ENCODE measurements around the gene OPA3. TPM values are rescaled to one million over a fixed set of nuclear protein-coding genes. Genes with fewer than 3 reads are reported as not detected.

Gene OPA3
- total and polyA plus RNA-seq, 2 donors, result 3.4 to 10.2 TPM

DNA sequence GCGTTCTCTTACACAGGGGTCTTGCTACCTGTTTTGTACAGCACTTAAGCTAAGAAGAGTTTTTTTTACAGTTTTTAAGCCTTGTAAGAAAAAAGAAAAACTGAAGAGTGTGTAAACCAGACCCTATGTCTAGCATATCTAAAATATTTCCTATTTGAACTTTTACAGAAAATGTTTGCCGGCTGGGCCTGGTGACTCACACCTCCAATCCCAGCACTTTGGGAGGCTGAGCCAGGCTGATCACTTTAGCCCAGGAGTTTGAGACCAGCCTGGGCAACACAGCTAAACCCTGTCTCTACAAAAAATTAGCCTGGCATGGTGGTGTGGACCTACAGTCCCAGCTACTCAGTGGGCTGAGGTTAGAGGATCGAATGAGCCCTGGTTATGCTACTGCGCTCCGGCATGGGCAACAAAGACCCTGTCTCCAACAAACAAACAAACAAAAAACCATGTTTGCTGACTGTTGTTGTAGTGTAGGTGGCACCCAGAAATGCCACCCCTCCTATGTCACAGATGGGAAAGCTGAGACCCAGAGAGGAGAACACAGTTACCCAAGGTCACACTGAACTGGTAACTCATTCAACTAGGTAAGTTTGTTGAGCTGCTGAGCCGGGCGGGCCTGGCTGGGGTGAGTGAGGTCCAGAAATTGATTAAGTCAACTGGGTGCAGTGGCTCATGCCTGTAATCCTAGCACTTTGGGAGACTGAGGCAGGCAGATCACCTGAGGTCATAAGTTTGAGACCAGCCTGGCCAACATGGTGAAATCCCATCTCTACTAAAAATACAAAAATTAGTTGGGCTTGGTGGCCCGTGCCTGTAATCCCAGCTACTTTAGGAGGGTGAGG lies 79.2 kb downstream of the OPA3 start:
- DNase-seq (ENCODE audit: extremely low spot score), result no peak
- H3K27ac ChIP-seq (ENCODE audit: low read depth), result no peak overlapping the region
- 82% methylated on average over 8 of the region's 8 CpGs for WGBS
- no peak overlapping the region for H3K4me3 ChIP-seq (ENCODE audit: low read depth, low read length)
- no peaks in the 10 kb centered on the region for H3K36me3 ChIP-seq (ENCODE audit: insufficient read depth)
- H3K4me1 ChIP-seq (ENCODE audit: insufficient read depth), result no peaks in the 10 kb centered on the region

DNA sequence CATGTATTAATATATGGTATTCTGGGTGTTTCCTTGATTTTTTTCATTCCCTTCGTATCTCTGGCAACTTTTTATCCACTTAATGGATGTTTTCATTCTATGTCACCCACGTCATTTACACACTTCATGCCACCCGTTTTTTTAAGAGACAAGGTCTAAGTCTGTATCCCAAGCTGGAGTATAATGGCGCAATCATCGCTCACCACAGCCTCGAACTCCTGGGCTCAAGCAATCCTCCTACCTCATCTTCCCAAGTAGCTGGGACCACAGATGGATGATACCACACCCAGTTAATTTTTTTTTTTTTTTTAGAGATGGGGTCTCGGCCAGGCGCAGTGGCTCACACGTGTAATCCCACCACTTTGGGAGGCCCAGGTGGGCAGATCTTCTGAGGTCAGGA lies 80.7 kb downstream of the OPA3 start:
- DNase-seq (ENCODE audit: extremely low spot score), result no peak
- Histone ChIP-seq H3K4me3 (ENCODE audit: low read depth, low read length) (no peak overlapping the region), H3K27ac (ENCODE audit: low read depth) (no peak overlapping the region), H3K36me3 (ENCODE audit: insufficient read depth) (no peaks in the 10 kb centered on the region), H3K4me1 (ENCODE audit: insufficient read depth) (peaks cover under 1% of the 10 kb centered on the region)
- 87% methylated on average over 9 of the region's 9 CpGs for WGBS

DNA sequence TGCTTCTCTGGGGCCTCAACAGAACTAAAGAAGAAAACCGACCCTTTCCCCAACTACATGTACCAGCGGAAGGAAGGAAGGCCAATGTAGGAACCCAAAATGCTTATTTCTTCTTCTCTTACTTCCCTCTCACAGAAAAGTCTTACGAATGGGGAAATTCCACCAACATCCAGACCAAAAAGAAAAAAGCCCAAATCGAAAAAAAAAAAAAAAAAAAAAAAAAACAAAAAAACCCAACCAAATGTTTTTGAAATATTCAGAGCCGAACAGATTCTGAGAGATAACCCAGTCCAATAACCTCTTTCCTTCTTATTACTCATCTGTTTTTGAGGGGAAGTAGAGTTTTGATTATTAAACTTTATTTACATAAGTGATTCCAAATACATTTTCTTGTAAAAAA lies 82.5 kb downstream of the OPA3 start:
- DNase-seq (ENCODE audit: extremely low spot score), result no peak
- 71% methylated on average over 5 of the region's 5 CpGs for WGBS
- peaks cover 3% of the 10 kb centered on the region for H3K4me1 ChIP-seq (ENCODE audit: insufficient read depth)
- no peak overlapping the region for H3K27ac ChIP-seq (ENCODE audit: low read depth)
- no peaks in the 10 kb centered on the region for H3K36me3 ChIP-seq (ENCODE audit: insufficient read depth)
- no peak overlapping the region for H3K4me3 ChIP-seq (ENCODE audit: low read depth, low read length)

DNA sequence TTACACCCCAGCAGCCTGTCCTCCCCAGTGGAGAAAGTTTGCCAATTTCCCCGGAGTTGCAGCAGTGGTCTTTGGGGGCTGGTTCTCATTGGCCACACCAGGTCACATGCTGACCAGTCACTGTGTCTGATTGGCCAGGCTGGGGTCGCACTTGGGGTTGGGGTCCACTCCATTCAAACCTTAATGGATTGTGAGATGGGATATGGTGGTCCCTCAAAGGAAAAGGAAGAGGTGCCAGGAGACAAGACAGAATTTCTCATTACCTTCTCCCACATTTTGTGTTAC lies 82.9 kb downstream of the OPA3 start:
- 64% methylated on average over 2 of the region's 2 CpGs for WGBS
- H3K4me3 ChIP-seq (ENCODE audit: low read depth, low read length), result no peak overlapping the region
- no peak overlapping the region for H3K27ac ChIP-seq (ENCODE audit: low read depth)
- H3K4me1 ChIP-seq (ENCODE audit: insufficient read depth), result peaks cover 3% of the 10 kb centered on the region
- H3K36me3 ChIP-seq (ENCODE audit: insufficient read depth), result no peaks in the 10 kb centered on the region
- no peak for DNase-seq (ENCODE audit: extremely low spot score)

DNA sequence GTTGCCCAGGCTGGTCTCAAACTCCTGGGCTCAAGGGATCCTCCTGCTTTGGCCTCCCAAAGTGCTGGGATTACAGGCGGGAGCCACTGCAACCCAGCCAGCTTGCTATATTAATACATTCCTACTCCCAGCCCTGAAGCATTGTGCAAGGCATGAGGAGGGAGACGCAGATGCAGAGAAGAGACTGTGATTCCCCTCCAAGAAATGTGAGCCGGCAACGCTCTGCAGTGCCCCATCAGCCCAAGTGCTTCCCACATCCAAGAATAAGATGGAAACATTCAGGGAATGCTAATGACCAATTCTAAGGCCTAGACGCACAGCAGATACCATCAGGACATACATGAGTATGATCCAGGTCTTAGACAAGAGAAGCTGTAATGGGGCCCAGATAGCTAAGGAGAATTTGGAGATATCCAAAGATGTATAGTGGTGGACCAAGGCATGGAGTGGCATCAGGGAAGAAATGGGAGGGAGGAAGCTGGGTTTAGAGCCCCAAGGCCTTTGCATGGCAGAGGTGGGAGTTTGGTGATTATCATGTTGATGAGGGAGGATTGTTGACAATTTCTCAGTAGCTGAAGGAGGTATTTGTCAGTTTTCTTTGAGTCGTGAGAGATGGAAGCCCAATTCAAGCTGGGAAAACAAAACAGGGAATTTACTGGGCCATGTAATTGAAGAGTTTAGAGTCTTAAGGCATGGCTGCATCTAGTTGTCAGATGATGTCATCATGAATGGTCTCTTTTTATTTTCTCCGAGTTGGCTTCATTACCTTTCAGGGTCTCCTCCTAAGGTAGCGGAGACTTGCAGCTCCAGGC lies 83.5 kb downstream of the OPA3 start:
- DNase-seq (ENCODE audit: extremely low spot score), result no peak
- H3K27ac ChIP-seq (ENCODE audit: low read depth), result no peak overlapping the region
- no peaks in the 10 kb centered on the region for H3K36me3 ChIP-seq (ENCODE audit: insufficient read depth)
- 77% methylated on average over 8 of the region's 8 CpGs for WGBS
- H3K4me3 ChIP-seq (ENCODE audit: low read depth, low read length), result no peak overlapping the region
- peaks cover 3% of the 10 kb centered on the region for H3K4me1 ChIP-seq (ENCODE audit: insufficient read depth)

DNA sequence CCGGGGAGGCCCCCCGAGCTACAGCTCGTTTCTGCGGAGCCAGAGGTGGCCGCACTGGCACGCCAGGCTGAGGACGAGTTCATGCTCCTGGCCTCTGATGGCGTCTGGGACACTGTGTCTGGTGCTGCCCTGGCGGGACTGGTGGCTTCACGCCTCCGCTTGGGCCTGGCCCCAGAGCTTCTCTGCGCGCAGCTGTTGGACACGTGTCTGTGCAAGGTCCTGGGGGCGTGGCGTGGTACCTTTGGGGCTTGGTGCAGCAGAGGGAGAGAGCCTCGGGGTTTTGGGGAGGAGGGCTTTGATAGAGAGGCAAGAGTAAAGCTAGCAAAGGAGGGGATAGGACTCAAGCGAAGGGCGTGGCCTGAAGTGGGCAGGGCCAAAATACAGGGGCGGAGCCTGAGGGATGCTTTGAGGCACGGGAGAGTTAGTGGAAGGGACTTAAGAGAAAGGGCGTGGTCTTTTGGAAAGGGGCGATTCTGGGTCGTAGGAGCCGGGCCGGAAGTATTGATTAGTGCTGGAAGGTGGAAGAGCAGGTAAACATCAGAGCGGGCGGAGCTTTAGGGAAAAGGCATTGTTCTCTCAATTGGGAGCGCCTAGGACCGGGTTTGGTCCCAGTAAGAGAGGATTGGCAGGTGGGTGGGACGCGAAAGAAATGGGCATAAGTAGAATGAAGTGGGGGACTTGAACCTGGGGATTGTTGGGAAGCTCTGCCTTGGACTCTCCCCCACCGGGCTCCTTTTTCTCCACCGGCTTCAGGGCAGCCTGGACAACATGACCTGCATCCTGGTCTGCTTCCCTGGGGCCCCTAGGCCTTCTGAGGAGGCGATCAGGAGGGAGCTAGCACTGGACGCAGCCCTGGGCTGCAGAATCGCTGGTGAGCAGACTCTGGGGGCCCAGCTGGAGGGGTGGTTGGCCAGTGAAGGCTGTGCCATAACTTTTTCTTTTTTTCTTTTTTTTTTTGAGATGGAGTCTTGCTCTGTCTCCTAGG lies 85.1 kb downstream of the OPA3 start:
- no peaks in the 10 kb centered on the region for H3K36me3 ChIP-seq (ENCODE audit: insufficient read depth)
- H3K4me3 ChIP-seq (ENCODE audit: low read depth, low read length), result no peak overlapping the region
- H3K4me1 ChIP-seq (ENCODE audit: insufficient read depth), result peaks cover 3% of the 10 kb centered on the region
- H3K27ac ChIP-seq (ENCODE audit: low read depth), result no peak overlapping the region
- 10% methylated on average over 37 of the region's 37 CpGs for WGBS
- DNase-seq (ENCODE audit: extremely low spot score), result no peak

DNA sequence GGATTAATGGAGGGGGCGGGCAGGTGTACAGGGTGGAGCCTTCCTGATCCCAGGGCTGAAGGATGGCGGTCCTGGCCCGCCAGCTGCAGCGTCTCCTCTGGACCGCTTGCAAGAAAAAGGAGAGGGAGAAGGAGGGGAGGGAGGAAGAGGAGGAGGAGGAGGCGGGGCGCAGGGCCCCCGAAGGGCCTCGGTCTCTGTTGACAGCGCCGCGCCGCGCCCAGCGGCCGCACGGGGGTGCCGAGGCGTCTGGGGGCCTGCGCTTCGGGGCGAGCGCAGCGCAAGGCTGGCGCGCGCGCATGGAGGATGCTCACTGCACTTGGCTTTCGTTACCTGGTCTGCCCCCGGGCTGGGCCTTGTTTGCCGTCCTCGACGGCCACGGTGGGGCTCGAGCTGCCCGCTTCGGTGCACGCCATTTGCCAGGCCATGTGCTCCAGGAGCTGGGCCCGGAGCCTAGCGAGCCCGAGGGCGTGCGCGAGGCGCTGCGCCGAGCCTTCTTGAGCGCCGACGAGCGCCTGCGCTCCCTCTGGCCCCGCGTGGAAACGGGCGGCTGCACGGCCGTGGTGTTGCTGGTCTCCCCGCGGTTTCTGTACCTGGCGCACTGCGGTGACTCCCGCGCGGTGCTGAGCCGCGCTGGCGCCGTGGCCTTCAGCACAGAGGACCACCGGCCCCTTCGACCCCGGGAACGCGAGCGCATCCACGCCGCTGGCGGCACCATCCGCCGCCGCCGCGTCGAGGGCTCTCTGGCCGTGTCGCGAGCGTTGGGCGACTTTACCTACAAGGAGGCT lies 86.0 kb downstream of the OPA3 start, which contains the start of gene PPM1N:
PPM1N (plus strand) TSS at position 33 of the 785 bp plus-strand sequence; CDS start at position 63, 30 bp downstream.
- no peak for DNase-seq (ENCODE audit: extremely low spot score)
- 1% methylated on average over 89 of the region's 89 CpGs for WGBS
- Histone ChIP-seq H3K36me3 (ENCODE audit: insufficient read depth) (no peaks in the 10 kb centered on the region), H3K4me3 (ENCODE audit: low read depth, low read length) (peak within 1 kb of the TSS; percentile 64), H3K27ac (ENCODE audit: low read depth) (no peak within 1 kb of the TSS), H3K4me1 (ENCODE audit: insufficient read depth) (peaks cover 3% of the 10 kb centered on the region)

DNA sequence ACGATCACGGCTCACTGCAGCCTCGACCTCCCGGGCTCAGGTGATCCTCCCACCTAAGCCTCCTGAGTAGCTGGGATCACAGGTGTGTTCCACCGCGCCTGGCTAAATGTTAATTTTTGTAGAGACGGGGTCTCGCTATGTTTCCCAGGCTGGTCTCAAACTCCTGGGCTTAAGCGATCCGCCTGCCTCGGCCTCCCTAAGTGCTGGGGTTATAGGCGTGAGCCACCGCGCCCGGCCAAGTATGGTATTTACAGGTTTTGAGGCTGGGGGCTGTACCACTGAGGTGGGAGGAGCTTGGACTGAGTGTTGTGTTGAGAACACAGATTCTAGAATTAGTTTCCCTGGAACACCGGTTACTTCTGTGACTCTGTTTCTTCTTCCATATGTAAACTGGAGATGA lies 86.8 kb downstream of the OPA3 start:
- 27% methylated on average over 16 of the region's 16 CpGs for WGBS
- Histone ChIP-seq H3K36me3 (ENCODE audit: insufficient read depth) (no peaks in the 10 kb centered on the region), H3K4me3 (ENCODE audit: low read depth, low read length) (no peak overlapping the region), H3K27ac (ENCODE audit: low read depth) (no peak overlapping the region), H3K4me1 (ENCODE audit: insufficient read depth) (peaks cover 3% of the 10 kb centered on the region)
- no peak for DNase-seq (ENCODE audit: extremely low spot score)

DNA sequence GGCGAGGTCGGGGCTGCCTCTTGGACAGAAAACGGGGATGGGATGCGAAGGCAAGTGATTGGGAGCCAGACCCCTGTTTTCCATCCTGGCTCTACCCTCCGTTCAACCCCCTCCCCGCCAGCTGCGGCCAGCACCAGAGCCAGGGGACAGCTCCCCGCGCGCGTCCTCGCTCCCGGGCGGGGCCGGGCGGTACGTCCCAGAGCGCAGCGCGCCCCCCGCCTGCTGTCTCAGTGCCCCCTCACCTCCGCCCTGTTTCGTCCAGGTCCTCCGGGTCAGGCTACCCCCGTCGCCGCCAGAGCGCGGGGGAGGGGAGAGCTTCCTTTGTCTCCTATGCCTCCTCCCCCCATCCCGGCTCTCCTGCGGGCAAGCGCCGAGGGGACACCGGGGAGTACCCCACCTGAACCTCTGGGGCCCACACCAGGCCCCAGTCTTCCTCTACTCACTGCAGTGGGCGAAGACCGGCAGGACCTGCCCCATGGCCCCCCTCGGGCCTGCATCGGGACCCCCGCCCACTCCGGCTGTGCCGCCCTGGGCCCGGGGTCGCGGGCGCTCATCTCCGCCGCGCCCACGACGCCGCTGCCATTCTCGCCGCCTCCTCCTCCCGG lies 88.2 kb downstream of the OPA3 start:
- H3K27ac ChIP-seq (ENCODE audit: low read depth), result no peak overlapping the region
- no peaks in the 10 kb centered on the region for H3K36me3 ChIP-seq (ENCODE audit: insufficient read depth)
- under 1% methylated on average over 54 of the region's 54 CpGs for WGBS
- DNase-seq (ENCODE audit: extremely low spot score), result no peak
- H3K4me3 ChIP-seq (ENCODE audit: low read depth, low read length), result peak overlapping the region; percentile 64
- peaks cover 3% of the 10 kb centered on the region for H3K4me1 ChIP-seq (ENCODE audit: insufficient read depth)

DNA sequence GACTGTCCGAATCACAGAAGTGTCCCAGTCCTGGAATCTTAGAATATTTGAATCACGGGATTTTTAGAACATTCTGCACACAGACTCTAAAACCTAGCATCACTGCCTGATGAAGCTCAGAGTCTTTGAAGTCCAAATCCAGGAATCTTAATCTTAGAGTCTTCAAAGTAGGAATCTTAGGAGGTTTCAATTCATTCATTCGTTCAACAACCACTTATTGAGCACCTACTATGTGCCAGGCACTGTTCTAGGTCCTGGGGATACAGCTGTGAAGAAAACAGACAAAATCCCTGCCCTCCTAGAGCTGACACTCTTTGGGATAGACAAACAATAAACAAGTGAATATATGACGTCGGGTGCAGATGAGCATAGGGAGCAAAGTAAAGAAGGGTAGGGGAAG lies 89.4 kb downstream of the OPA3 start:
- H3K27ac ChIP-seq (ENCODE audit: low read depth), result no peak overlapping the region
- peaks cover 3% of the 10 kb centered on the region for H3K4me1 ChIP-seq (ENCODE audit: insufficient read depth)
- no peak for DNase-seq (ENCODE audit: extremely low spot score)
- H3K36me3 ChIP-seq (ENCODE audit: insufficient read depth), result no peaks in the 10 kb centered on the region
- 90% methylated on average over 5 of the region's 5 CpGs for WGBS
- no peak overlapping the region for H3K4me3 ChIP-seq (ENCODE audit: low read depth, low read length)

DNA sequence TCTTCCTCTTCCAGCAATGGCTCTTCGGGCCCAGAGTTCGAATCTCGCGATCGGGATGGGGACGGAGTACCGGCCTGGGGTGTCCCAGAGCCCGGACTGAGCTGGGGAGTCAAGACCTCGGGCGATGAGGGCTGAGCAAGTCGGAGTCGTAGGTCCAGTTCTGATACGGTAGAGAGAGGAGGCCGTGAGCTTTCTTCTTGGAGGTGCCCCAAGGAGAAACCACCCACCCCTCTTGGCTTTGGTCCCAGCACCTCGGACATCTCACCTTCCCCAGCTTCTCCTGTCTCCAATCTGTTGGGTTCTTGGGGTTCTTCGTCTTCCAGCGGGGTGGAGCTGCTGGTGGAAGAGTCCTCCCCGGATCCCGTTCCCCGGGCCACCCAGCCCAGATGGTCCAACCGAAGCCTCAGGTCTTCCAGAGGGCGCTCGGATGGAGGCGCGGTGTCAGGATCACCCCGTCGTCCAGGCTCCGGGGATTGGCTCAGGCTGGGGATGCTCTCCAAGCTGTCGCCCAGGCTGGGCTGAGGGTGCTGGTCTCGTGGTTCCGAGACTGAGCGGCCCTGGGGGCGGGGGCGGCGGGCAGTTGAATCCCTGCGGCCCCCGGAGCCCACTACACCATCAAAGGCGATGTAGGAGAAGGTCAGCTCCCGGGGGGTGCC lies 90.2 kb downstream of the OPA3 start:
- H3K4me3 ChIP-seq (ENCODE audit: low read depth, low read length), result no peak overlapping the region
- DNase-seq (ENCODE audit: extremely low spot score), result no peak
- no peaks in the 10 kb centered on the region for H3K36me3 ChIP-seq (ENCODE audit: insufficient read depth)
- WGBS, result 94% methylated on average over 39 of the region's 39 CpGs
- H3K27ac ChIP-seq (ENCODE audit: low read depth), result no peak overlapping the region
- H3K4me1 ChIP-seq (ENCODE audit: insufficient read depth), result peaks cover 3% of the 10 kb centered on the region
